NCI-H2227 (cell line): ENCODE data around the gene SYNGR2.
A peak's percentile ranks its signal among the peaks of the same experiment; 100 is the strongest.

ENCODE experiments used
- DNase-seq: peaks from one replicate; lab custom pipeline; 2025; ENCODE audit not compliant: unreplicated experiment; lab: John Stamatoyannopoulos, UW

Gene SYNGR2

GRCh38 chr17:78142119-78142861 lies 26.1 kb upstream of the SYNGR2 start:
- no peak for DNase-seq

GRCh38 chr17:78143214-78144146 lies 24.9 kb upstream of the SYNGR2 start:
- DNase-seq, result no peak

GRCh38 chr17:78144147-78144719 lies 24.1 kb upstream of the SYNGR2 start:
- peak; percentile 64 for DNase-seq

- no peak for DNase-seq
These were observed 23.4 kb upstream of the SYNGR2 start for GRCh38 chr17:78144736-78145641.

- DNase-seq, result no peak
These were observed 21.9 kb upstream of the SYNGR2 start for GRCh38 chr17:78146471-78146869.

GRCh38 chr17:78146881-78147280 lies 21.5 kb upstream of the SYNGR2 start:
- DNase-seq, result no peak

GRCh38 chr17:78147315-78147998 lies 20.9 kb upstream of the SYNGR2 start:
- no peak for DNase-seq

GRCh38 chr17:78148286-78149016 lies 19.9 kb upstream of the SYNGR2 start:
- no peak for DNase-seq

- DNase-seq, result no peak
These were observed 16.8 kb upstream of the SYNGR2 start for GRCh38 chr17:78151514-78152008.

GRCh38 chr17:78154903-78155811 lies 13.2 kb upstream of the SYNGR2 start:
- DNase-seq, result no peak

GRCh38 chr17:78159575-78160158 lies 8.7 kb upstream of the SYNGR2 start:
- DNase-seq, result no peak

GRCh38 chr17:78163881-78164747 lies 4.3 kb upstream of the SYNGR2 start:
- no peak for DNase-seq

- DNase-seq, result no peak
These were observed 3.4 kb upstream of the SYNGR2 start for GRCh38 chr17:78164748-78165607.

GRCh38 chr17:78166416-78166815 lies 2.0 kb upstream of the SYNGR2 start:
- no peak for DNase-seq

GRCh38 chr17:78168903-78169793 lies 767 bp downstream of the SYNGR2 start:
- DNase-seq, result peak; percentile 62
